Sigmoid colon (tissue), 3 donors: ENCODE data around the gene GRB10.

Source experiments
- CTCF ChIP-seq, 4 experiments: fragments of 450-650 bp in 3 of 4; fragments of 200-600 bp in 1 of 4; IDR thresholded peaks; one replicate each; pipeline ENCODE4 v1.5.1; 2016 to 2019; ENCODE audit warnings: antibody characterized with exemption in 4 of 4, mild to moderate bottlenecking in 3 of 4, moderate library complexity in 2 of 4
- POLR2A ChIP-seq, 2 donors: fragments of 450-650 bp; IDR thresholded peaks; one replicate each; pipeline ENCODE4 v1.6.1; 2016; ENCODE audit warnings: antibody characterized with exemption in 2 of 2, mild to moderate bottlenecking in 2 of 2, moderate library complexity in 2 of 2

- no peak for TF ChIP-seq CTCF (IDR thresholded peaks at IDR 0.05)
- no peak for TF ChIP-seq POLR2A (IDR thresholded peaks at IDR 0.05)
Measured at GRCh38 chr7:50653126-50653864, 129.4 kb downstream of the GRB10 start.
